Measurements from ENCODE around the gene TLX2. TPM values are rescaled to one million over a fixed set of nuclear protein-coding genes. Genes with fewer than 3 reads are reported as not detected.
A peak's percentile ranks its signal among the peaks of the same experiment; 100 is the strongest.

The TLX2 gene
- total and polyA plus RNA-seq, 2 experiments from 2014 or later, result 0.16 to 0.21 TPM

- no peak for TF ChIP-seq EZH2 (IDR thresholded peaks at IDR 0.05; ENCODE audit: low read depth, unreplicated experiment)
- no peak for TF ChIP-seq ZNF331 (CRISPR knock-in tag; IDR thresholded peaks at IDR 0.05; ENCODE audit: low read depth)
- no peak for TF ChIP-seq JUNB (IDR thresholded peaks at IDR 0.05; ENCODE audit: unreplicated experiment)
- TF ChIP-seq ZNF462 (CRISPR knock-in tag; IDR thresholded peaks at IDR 0.05), result no peak
- TF ChIP-seq CREB1 (CRISPR knock-in tag; IDR thresholded peaks at IDR 0.05; ENCODE audit: low read depth), result no peak
- no peak for TF ChIP-seq ZNF114 (CRISPR knock-in tag; IDR thresholded peaks at IDR 0.05)
- no peak for TF ChIP-seq STAT1 (IDR thresholded peaks at IDR 0.05; ENCODE audit: unreplicated experiment)
Measured at GRCh38 chr2:74535440-74535965, 21.3 kb downstream of the TLX2 start (continued).

- no peaks in the 10 kb centered on the region for H3K9me2 ChIP-seq (ENCODE audit: insufficient read depth)
- DNase-seq (ENCODE audit: low spot score) (no peak), ATAC-seq (peak; percentile 33; the same call in 2 of the 3 replicates)
- no peak overlapping the region for H3K4me3 ChIP-seq
- H2AFZ ChIP-seq, result no peak overlapping the region
- Mint-ChIP-seq H3K36me3 (ENCODE audit: low read depth) (peaks cover 18% of the 10 kb centered on the region), H3K4me3 (no peak overlapping the region), H3K27ac (no peak overlapping the region), H3K9me3 (no peaks in the 10 kb centered on the region; the same call in 2 of the 3 replicates), H3K4me1 (no peaks in the 10 kb centered on the region; the same call in none of the 3 replicates), H3K27me3 (ENCODE audit: insufficient read depth, low read depth, poor library complexity) (peaks cover 6% of the 10 kb centered on the region)
- no peaks in the 10 kb centered on the region for H3K27me3 ChIP-seq (ENCODE audit: insufficient read depth)
- H3K36me3 ChIP-seq (ENCODE audit: insufficient read depth), result no peaks in the 10 kb centered on the region
- TF ChIP-seq JUNB (IDR thresholded peaks at IDR 0.05; ENCODE audit: unreplicated experiment), result no peak
- no peak for TF ChIP-seq ZNF114 (CRISPR knock-in tag; IDR thresholded peaks at IDR 0.05)
- TF ChIP-seq NANOG (IDR thresholded peaks at IDR 0.05; ENCODE audit: borderline replicate concordance), result no peak
- no peak for TF ChIP-seq EZH2phosphoT487 (IDR thresholded peaks at IDR 0.05; ENCODE audit: unreplicated experiment)
- H3F3A ChIP-seq (replicated peaks; ENCODE audit: low read depth), result no peaks in the 10 kb centered on the region
- no peaks in the 10 kb centered on the region; the same call in 1 of the 2 replicates for H4K20me1 ChIP-seq (replicated peaks; ENCODE audit: insufficient read depth)
- no peak overlapping the region for H3K4me2 ChIP-seq
- H3K4me1 ChIP-seq (ENCODE audit: insufficient read depth), result no peaks in the 10 kb centered on the region
- H3K27ac ChIP-seq (ENCODE audit: low read depth), result no peak overlapping the region
- H3K79me2 ChIP-seq (replicated peaks; ENCODE audit: insufficient read depth), result no peaks in the 10 kb centered on the region
Measured at GRCh38 chr2:74536166-74536950, 22.1 kb downstream of the TLX2 start.
